GM21825 (cell line): ENCODE data around the gene SELENOO.

Source experiments
- ATAC-seq: cut with Tn5 transposase; IDR thresholded peaks from one replicate; pipeline ENCODE4 v1.9.1; 2021; ENCODE audit warnings: mild to moderate bottlenecking, moderate library complexity; ENCODE audit not compliant: unreplicated experiment

Gene SELENOO

GRCh38 chr22:50264946-50265669, 64.3 kb downstream of the SELENOO start:
- ATAC-seq = no peak

- ATAC-seq = no peak
These were observed 66.2 kb downstream of the SELENOO start for GRCh38 chr22:50266994-50267393.
